Retinal pigment epithelial cell (primary cell): ENCODE measurements around the gene ACSM3.
"Not testable (repeated sequence)": the region's sequence is repeated elsewhere in the genome, so short reads cannot be mapped to it uniquely, and the experiment has no call there.

ENCODE experiments used
- DNase-seq: peaks from one replicate; pipeline ENCODE4 v3.0.0-alpha.2; 2010; ENCODE audit warnings: low read depth
- H3K4me3 ChIP-seq: 2 replicates; pipeline ENCODE4 v1.5.1; 2011; ENCODE audit warnings: mild to moderate bottlenecking, low read length, control low read depth, moderate library complexity
- TF ChIP-seq, protein P1 (sequence below): conservative IDR thresholded peaks from 2 replicates; pipeline ENCODE4 v1.5.1; 2011; ENCODE audit warnings: low read depth, low read length, control low read depth, inconsistent platforms

Gene ACSM3, protein sequence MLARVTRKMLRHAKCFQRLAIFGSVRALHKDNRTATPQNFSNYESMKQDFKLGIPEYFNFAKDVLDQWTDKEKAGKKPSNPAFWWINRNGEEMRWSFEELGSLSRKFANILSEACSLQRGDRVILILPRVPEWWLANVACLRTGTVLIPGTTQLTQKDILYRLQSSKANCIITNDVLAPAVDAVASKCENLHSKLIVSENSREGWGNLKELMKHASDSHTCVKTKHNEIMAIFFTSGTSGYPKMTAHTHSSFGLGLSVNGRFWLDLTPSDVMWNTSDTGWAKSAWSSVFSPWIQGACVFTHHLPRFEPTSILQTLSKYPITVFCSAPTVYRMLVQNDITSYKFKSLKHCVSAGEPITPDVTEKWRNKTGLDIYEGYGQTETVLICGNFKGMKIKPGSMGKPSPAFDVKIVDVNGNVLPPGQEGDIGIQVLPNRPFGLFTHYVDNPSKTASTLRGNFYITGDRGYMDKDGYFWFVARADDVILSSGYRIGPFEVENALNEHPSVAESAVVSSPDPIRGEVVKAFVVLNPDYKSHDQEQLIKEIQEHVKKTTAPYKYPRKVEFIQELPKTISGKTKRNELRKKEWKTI

DNA sequence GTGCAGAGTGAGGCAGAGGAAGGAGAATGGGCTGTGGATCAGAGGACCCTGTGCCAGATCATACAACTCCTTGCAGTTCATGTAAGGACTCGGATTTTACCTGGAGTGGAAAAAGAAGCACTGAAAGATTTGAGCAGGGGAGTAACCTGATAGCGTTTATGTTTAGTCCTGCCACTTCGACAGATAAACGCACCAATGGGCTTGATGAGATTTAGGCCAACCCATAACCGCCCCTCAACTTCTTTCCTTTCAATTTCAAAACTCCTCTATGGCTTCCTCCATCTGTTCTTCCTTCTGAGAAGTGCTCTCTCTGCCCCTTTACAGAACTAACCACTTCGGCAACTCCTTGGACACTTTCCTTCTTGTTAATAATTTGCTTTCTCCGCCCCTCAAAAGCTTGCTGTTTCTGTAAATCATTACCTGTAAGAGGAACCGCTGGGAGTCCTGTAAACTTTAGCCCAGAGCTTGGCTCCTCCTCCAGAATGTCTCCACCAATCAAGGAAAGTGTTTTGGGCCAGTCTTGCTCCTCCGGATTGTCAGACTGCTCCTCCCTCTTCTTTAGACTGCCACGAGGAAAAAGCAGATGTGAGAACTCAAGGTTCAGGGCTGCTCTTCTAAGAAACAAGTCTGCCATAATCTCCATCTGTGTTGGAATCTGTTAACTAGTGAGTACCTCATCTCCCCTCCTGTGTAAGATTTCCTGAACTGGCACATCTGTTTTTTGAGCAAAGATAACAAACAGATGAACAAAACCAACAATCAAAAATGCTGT, at the start of gene ACSM3:
ACSM3 (plus strand) TSS at position 554 of the 772 bp plus-strand sequence. CDS start 6,021 bp downstream, outside the sequence.
- H3K4me3 ChIP-seq: peak within 1 kb of the TSS; percentile 28
- DNase-seq: no peak
- TF ChIP-seq, protein P1, sequence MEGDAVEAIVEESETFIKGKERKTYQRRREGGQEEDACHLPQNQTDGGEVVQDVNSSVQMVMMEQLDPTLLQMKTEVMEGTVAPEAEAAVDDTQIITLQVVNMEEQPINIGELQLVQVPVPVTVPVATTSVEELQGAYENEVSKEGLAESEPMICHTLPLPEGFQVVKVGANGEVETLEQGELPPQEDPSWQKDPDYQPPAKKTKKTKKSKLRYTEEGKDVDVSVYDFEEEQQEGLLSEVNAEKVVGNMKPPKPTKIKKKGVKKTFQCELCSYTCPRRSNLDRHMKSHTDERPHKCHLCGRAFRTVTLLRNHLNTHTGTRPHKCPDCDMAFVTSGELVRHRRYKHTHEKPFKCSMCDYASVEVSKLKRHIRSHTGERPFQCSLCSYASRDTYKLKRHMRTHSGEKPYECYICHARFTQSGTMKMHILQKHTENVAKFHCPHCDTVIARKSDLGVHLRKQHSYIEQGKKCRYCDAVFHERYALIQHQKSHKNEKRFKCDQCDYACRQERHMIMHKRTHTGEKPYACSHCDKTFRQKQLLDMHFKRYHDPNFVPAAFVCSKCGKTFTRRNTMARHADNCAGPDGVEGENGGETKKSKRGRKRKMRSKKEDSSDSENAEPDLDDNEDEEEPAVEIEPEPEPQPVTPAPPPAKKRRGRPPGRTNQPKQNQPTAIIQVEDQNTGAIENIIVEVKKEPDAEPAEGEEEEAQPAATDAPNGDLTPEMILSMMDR: no peak

DNA sequence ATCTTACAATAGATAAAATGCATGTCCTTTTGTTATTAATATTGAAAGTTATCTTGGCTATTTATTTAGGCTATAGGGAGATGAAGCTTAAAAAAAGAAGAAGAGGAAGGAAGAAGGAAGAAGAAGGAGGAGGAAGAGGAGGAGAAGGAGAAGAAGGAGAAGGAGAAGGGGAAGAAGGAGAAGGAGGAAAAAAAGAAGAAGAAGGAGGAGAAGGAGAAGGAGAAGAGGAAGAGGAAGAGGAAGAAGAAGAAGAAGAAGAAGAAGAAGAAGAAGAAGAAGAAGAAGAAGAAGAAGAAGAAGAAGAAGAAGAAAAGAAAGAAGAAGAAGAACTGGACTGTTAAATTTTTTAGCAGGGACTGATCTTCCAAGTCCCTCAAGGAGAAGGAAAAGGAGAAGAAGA, 46.1 kb upstream of the ACSM3 start:
- not testable (repeated sequence) for DNase-seq, H3K4me3 ChIP-seq

DNA sequence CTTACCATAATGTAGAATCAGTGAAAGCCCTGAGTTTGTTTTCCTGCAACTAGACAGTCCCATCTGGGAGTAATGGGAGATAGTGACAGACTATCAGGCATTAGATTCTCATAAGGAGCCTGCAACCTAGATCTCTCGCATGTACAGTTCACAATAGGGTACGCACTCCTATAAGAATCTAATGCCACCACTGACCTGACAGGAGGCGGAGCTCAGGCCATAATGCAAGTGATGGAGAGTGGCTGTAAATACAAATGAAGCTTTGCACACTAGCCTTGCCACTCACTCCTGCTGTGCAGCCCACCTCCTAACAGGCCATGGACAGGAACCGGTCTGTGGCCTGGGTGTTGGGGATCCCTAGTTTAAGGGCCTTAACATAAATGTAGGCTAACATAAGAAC, 43.6 kb upstream of the ACSM3 start:
- no peak overlapping the region for H3K4me3 ChIP-seq
- TF ChIP-seq, protein P1: no peak
- no peak for DNase-seq

DNA sequence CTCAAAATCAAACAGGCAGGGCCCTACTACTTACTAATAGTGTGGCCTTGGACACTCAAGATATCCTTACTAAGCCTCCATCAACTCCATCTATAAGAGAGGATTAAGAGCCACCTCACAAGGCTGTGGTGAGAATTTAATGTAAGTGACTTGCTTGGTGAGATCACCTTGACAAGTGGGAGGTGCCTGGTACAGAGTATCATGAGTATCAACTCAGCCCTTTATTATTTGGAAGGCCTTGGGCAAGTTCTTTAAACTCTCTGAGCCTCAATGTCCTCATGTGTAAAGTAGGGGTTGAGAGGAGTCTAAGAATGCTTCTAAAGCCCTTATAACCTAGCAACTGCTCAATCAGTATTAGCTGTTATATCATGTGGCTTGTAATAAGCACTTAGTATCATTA, 37.2 kb upstream of the ACSM3 start:
- TF ChIP-seq, protein P1: no peak
- no peak for DNase-seq
- H3K4me3 ChIP-seq: no peak overlapping the region

DNA sequence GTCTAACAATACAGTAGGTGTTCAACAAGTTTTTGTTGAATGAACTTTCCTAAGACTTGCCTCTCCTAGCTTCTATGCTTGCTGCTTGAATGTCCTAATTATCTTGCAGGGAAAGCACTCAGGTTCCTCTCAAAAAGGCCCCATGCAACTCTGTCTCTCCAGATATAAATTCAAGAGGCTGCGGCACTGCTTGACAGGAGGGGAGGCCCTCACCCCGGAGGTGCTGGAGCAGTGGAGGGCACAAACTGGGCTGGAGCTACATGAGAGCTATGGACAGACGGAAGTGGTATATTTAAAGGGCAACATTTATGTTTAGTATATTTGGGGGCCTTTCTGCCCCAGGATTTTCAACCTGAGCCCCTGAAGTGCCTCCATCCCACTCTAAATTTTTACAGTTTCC, 36.6 kb upstream of the ACSM3 start:
- H3K4me3 ChIP-seq: no peak overlapping the region
- TF ChIP-seq, protein P1: no peak
- no peak for DNase-seq

DNA sequence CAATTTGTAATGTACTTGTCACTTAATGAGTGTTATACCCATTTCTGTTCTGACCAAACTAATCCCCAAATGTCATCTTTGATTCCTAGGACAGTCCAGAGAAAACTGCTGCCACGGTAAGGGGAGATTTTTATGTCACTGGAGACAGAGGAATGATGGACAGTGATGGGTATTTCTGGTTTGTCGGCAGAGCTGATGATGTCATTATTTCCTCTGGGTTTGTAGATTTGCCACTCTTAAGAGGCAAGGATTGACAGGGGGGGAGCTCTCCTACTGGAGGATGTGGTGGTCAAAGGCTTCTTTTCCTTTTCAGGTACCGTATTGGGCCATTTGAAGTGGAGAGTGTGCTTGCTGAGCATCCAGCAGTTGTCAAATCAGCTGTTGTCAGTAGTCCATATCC, 34.7 kb upstream of the ACSM3 start:
- no peak for DNase-seq
- no peak overlapping the region for H3K4me3 ChIP-seq
- TF ChIP-seq, protein P1: no peak

DNA sequence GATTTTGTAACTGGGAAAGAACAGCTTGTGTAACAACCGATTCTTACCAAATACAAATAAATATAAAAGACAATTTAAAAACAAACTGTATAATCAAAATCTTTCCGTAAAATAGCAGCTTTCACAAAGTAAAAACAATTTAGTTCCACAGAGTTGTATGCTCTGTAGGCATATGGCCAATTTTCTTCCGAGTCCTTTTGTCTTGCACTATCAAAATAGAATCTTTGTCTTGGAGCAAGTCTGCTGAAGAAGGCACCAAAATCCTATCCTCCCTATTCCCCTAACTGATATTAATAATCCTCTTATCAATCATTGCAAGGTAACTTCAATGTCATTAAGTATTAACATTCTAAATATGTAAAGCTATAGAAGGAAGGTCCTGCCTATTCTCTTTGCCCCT, 29.8 kb upstream of the ACSM3 start:
- DNase-seq: no peak
- no peak overlapping the region for H3K4me3 ChIP-seq
- TF ChIP-seq, protein P1: no peak
